Stimulated activated CD4-positive, alpha-beta T cell treated with anti-CD3 and anti-CD28 coated beads, TNF-alpha, amount 100 ng/mL, for 4 hours (primary cell): ENCODE measurements around the gene LDLRAD3.

Source experiments
- DNase-seq, 3 experiments: peaks; one replicate each; pipeline ENCODE4 v3.0.0-alpha.2; 2020; ENCODE audit warnings: low read depth in 3 of 3

LDLRAD3 gene

GRCh38 chr11:35954205-35954604, 10.3 kb downstream of the LDLRAD3 start:
- no peak for DNase-seq

DNA sequence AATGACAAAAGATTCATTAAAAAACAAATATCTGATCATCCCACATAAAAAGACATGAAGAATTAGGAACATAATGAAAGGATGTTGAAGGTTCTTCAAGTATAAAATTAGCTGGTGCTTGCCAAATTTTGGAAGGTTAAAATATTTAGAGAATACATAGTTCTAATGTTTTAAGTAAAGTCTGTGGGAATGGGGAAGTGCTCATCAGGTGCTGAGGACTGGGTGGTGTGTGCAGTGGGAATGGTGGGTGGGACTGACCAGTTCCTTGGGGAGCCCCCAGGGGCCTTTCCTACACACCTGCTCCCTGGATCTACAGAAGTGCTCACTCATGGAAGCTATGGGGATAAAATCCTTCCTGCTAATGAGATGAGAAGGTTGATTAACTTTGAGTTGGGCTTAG, 11.8 kb downstream of the LDLRAD3 start:
- no peak for DNase-seq

DNA sequence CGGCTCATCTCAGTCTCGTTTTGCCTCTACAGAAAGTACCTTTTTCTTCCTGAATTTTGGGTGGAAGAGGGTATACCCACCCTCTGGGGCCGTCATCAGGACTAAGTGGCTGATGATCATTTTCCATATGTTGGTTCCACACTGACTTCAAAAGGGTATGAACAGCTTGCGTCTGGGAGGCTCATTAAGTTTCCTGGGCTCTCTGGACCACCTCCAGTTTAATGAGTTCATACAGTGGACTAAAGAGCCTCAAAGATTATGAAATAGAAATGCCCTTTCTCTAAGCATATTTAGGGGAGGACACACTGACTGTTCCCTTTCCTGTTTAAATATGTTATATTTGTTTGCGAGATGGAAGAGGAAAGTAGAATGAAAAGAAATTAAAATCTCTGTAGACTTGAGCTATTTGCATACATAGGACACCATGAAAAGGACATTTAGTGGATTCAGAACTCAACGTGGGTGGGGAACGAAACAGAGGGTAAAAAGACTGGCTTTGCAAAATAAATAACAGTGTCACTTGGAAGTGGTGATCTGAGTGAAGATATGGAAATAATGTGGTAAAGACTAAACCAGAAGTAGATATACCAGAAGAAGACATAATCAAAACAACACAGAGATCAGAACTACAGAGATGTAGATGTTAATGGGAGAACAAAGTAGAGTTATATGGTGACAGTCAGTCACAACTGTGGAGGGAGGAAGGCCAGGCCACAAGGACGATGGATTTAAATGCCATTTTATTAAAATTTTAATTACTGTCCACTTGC, 18.7 kb downstream of the LDLRAD3 start:
- no peak for DNase-seq

DNA sequence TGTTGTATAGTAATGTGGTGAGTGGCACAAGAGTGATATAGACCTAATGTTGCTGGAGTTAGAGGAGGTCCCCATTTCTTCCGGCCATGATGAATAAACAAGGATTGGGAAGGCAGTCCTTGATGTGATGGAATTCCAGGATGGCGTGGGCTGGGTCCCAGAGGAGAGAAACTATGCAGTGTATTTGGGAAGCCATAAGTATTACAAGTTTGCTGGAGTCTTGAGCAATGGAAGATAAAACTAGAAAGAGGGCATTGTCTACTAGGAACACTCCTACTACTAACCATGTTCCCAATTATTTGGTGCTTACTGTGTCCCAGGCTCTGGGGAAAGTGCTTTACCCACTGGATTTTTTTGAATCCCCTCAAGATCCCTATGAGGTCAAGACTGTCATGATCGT, 20.0 kb downstream of the LDLRAD3 start:
- DNase-seq = no peak

DNA sequence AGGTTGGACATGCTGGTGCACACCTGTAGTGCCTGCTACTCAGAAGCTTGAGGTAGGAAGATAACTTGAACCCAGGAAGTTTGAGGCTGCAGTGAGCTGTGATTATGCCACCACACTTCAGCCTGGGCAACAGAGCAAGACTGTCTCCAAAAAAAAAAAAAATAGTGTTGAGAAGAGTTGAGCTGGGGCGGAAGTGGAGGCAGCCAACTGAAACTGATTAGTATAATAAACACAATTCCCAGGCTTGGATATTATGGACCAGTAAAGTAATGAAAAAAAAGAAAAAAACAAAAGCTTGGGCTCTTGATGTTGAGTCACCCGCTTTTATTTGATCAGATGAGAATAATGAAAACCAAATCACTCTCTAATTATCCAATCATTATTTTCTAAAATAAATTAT, 21.0 kb downstream of the LDLRAD3 start:
- no peak for DNase-seq

DNA sequence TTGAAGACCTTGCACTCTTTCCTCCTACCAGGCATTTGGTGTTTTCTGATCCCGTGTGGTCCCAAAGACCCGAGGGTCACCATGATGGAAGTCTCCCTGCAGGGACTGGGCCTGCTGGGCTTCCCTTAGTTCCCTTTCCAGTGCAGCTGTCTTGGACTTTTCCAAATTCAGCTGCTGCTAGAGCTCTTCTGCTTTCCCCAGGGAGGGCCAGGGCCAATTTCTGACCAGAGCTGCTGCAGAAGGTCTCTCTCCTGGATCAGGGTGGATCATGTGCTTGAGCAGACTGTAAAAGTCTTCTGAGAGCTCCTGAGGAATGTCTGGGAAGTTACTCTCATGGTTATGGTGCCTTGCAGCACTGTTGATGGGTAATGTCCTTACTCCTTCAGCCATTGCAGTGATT, 23.2 kb downstream of the LDLRAD3 start:
- no peak for DNase-seq

- DNase-seq = no peak
These were observed 24.7 kb downstream of the LDLRAD3 start for GRCh38 chr11:35968386-35969088.

DNA sequence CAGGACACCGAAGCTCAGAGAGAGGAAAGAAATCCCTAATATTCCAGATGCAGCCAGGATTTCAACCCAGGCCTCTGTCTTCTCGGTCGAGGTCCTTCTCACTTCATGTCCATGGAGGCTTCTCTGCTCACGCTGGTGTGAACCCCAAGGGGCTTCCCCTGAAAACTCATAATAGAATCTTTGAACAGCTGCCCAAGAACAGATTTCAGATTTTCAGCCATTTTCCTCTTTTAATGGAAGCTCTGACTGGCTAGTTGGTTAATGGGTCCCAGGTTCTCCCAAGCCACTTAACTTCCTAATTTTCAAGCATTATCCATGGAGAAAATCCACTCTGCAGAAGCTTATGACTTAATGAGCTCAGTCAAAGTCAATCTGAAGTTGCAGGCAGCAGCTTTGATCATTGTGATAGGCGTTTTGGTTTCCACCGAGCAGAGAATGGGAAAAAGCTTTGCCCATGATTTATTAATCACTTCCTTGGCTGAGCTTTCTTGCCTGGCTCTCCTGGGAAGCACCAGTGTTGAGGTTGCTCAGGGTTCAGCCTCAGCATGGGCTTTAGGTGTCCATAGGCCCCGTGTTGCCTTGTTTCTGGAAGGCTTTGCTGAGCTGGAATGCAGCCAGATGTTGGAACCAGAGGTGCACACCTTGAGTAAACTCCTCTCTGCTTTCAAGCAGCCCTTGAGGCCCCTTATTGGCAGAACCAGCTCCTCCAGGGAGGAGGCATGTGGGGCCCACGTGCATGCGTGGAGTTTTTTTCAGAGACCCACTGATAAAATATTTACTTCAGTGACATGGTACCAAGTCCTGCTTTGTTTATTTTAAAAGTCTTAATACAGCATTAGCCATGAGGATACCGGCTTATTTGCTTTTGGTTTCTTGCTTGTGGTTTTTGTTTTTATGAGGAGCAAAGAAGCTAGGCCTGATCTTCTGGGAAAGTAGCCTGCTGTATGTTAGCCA, 25.5 kb downstream of the LDLRAD3 start:
- DNase-seq = no peak

- no peak for DNase-seq
These were observed 26.6 kb downstream of the LDLRAD3 start for GRCh38 chr11:35970445-35970844.

GRCh38 chr11:35971841-35972422, 28.1 kb downstream of the LDLRAD3 start:
- DNase-seq = no peak

- DNase-seq = no peak
These were observed 31.2 kb downstream of the LDLRAD3 start for GRCh38 chr11:35974882-35975589.

DNA sequence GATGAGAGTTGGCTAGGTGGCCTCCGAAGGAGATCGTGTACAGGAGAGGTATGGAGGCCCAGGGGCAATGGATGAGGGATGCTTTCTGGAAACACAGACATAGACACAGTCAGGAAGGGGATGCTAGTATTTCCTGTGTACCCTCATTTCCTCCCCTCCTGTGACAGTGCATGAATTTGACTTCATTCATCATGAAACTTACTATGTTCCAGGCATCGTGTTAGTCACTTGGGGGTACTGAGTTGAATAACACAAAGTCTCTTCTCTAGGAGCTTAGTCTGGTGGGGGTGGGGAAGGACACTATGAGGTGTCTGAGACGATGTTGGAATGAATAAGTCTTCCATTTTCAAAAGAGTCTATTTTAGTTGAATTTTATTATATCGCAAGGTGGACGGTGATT, 32.6 kb downstream of the LDLRAD3 start:
- DNase-seq = no peak

DNA sequence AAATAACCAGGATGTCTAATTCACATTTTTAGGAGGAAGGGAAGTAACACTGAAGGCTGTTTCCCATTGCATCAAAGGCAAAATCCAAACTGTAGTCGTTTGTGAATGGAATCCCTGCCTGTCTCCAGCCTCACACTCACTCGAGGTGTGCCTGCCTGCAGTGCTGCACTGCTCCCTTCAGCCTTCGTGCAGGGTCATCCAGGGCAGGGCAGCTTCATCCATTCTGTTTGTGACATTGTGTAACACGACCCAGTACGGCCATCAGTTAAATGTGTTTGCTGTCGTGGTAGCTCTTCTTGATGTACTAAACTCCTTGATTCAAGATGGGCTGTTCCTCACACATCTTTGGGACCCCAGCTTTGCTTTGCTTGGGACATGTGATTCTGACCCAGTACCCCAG, 34.3 kb downstream of the LDLRAD3 start:
- DNase-seq = no peak

GRCh38 chr11:35978891-35979290, 35.0 kb downstream of the LDLRAD3 start:
- DNase-seq = no peak

DNA sequence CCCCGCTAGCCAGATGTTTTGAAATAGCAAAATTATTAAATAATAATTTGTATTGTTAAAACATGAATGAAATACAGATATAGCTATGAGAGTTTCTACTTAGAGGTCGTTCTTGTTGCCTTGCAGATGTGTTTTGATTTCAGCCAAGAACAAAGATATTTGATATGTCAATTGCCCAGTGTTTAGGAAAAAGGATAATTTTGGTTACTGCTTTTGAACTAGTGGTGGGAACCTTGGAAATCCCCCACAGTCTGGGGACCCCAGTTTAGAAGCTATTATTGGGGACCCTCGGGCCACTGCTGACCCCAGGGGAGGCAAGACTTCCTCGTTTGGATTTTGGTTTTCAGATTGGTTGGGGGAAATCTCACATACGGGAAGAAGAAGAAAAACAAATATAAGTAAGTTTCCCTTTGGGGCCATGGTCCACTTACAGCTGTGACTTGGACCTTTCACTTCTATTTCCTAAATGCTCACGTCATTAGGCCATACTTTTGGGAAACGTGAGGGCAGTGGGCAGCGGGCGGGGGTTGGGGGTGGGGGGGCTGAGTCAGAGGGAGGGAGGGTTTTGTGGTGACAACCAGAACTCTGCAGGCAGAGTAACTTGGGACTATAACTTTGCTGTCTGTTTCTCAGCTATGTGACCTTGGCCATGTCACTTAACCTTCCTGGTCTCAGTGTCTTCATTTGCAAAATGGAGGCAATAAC, 37.0 kb downstream of the LDLRAD3 start:
- no peak for DNase-seq

- no peak for DNase-seq
These were observed 37.7 kb downstream of the LDLRAD3 start for GRCh38 chr11:35981581-35981980.

- no peak for DNase-seq
These were observed 38.2 kb downstream of the LDLRAD3 start for GRCh38 chr11:35982061-35982460.

DNA sequence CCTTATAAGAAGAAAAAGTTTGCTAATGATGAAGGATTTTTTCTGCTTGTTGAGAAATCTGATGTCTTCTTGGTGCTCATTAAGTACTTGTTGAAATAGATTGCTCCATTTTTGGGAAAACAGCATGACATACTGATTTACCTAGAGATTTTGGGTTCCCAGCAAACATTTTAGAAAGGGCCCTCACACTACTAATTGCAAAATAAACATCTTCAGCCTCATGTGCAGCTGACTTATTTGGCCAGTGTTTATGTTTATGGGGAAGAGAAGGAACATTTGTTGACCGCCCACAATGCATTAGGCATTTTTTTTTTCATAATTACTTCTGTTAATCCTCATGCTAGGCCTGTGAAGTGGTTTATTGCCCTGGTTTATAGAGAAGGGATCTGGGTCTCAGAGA, 40.1 kb downstream of the LDLRAD3 start:
- no peak for DNase-seq

- DNase-seq = no peak
These were observed 43.1 kb downstream of the LDLRAD3 start for GRCh38 chr11:35986947-35987346.

GRCh38 chr11:35990170-35990569, 46.3 kb downstream of the LDLRAD3 start:
- no peak for DNase-seq

DNA sequence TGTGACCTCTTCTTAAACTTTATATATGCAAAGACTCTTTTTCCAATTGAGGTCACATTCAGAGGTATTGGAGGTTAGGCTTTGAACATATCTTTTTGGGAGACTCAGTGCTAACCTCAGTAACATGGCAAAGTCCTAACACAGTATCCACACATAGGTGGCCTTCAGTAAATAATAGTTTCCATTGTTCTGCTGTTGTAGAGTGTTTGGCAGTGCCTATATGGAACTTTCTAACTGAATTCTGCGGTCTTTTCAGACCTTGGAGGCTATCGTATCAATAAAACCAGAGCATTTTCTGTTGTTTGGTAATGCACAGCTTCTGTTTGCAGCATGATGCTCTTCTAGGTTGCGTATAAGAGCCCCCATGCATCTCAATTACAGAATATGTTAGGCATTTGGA, 47.0 kb downstream of the LDLRAD3 start:
- DNase-seq = no peak
